HCT116 (cell line): Measurements from ENCODE around the gene ARL5B. TPM values are rescaled to one million over a fixed set of nuclear protein-coding genes. Genes with fewer than 3 reads are reported as not detected.
"Not testable (repeated sequence)": the region's sequence is repeated elsewhere in the genome, so short reads cannot be mapped to it uniquely, and the experiment has no call there.

ENCODE experiments used
- ATAC-seq: fragments of 200-7000 bp; cut with Tn5 transposase; 2 replicates; pipeline ENCODE4 v1.9.1; 2020; ENCODE audit warnings: mild to moderate bottlenecking, moderate library complexity
- BruUV-seq: library from RNA; stranded (reverse); fragments of 400-500 nt; replicated peaks from 2 replicates; lab custom pipeline; 2021; lab: Mats Ljungman, UMichigan
- CTCF ChIA-PET: fragments of 300-600 bp; sonication (Branson Sonifier 250); formaldehyde crosslinking; loops from one replicate; lab custom pipeline; 2021; ENCODE audit warnings: antibody characterized with exemption; lab: Charles Lee
- POLR2A ChIA-PET: fragments of 300-600, 350-600 bp; sonication (Branson Sonifier 250); formaldehyde crosslinking; loops from one replicate; lab custom pipeline; 2021; ENCODE audit warnings: antibody characterized with exemption; lab: Charles Lee
- RAD21 ChIA-PET, 2 experiments: fragments of 300-600 bp; sonication (Branson Sonifier 250); formaldehyde crosslinking; loops; one replicate each; lab custom pipeline; 2023; ENCODE audit warnings: low total read pairs in 2 of 2; ENCODE audit not compliant: uncharacterized antibody in 2 of 2, unreplicated experiment in 2 of 2, low non-redundant PET in 1 of 2; lab: Charles Lee
- DNase-seq: peaks from one replicate; pipeline ENCODE4 v3.0.0-alpha.2; 2010; ENCODE audit warnings: low read depth, low spot score
- H2AFZ ChIP-seq: fragments of 200-600 bp; shearing (Covaris generic), sonication (generic); 2 replicates; pipeline ENCODE4 v1.6.1; 2017; ENCODE audit warnings: low read depth, mixed run types, mixed read lengths, antibody characterized with exemption, low read length; ENCODE audit not compliant: poor library complexity, severe bottlenecking
- H3K27ac ChIP-seq: 2 replicates; pipeline ENCODE4 v1.5.1; 2012; ENCODE audit warnings: low read depth, low read length
- H3K27me3 ChIP-seq: fragments of 200-600 bp; sonication (generic); 2 replicates; pipeline ENCODE4 v1.6.1; 2016; ENCODE audit warnings: mixed run types, low read length, mixed read lengths; ENCODE audit not compliant: insufficient read depth
- H3K36me3 ChIP-seq, 2 experiments: fragments of 200-500 bp in 1 of 2; fragments of 200-600 bp in 1 of 2; sonication (Bioruptor generic) in 1 of 2; sonication (generic) in 1 of 2; 2 replicates each; pipeline versions ENCODE4 v1.5.1 to v1.6.1; 2014 to 2016; ENCODE audit warnings: low read length in 2 of 2, inconsistent platforms in 1 of 2, mixed read lengths in 1 of 2, mixed run types in 1 of 2; ENCODE audit not compliant: insufficient read depth in 2 of 2, control insufficient read depth in 1 of 2
- H3K4me1 ChIP-seq, 2 experiments: fragments of 200-600 bp in 1 of 2; sonication (generic) in 1 of 2; 2 replicates each; pipeline versions ENCODE4 v1.5.1 to v1.6.1; 2012 to 2017; ENCODE audit warnings: low read length in 2 of 2, inconsistent platforms in 1 of 2, mild to moderate bottlenecking in 1 of 2, mixed read lengths in 1 of 2, mixed run types in 1 of 2, moderate library complexity in 1 of 2; ENCODE audit not compliant: insufficient read depth in 2 of 2, control insufficient read depth in 1 of 2
- H3K4me2 ChIP-seq: fragments of 200-600 bp; sonication (generic); 2 replicates; pipeline ENCODE4 v1.6.1; 2017; ENCODE audit warnings: mixed run types, low read length, mixed read lengths
- H3K4me3 ChIP-seq, 2 experiments: fragments of 200-600 bp in 1 of 2; sonication (generic) in 1 of 2; replicated peaks in 1 of 2; 2 replicates each; pipeline ENCODE4 v1.5.1; 2011 to 2016; ENCODE audit warnings: low read length in 2 of 2, control low read depth in 1 of 2, low read depth in 1 of 2, mild to moderate bottlenecking in 1 of 2, mixed read lengths in 1 of 2, mixed run types in 1 of 2
- H3K79me2 ChIP-seq: fragments of 200-600 bp; sonication (generic); 2 replicates; pipeline ENCODE4 v1.6.1; 2017; ENCODE audit warnings: mild to moderate bottlenecking, mixed run types, low read length, moderate library complexity, mixed read lengths; ENCODE audit not compliant: insufficient read depth
- H3K9ac ChIP-seq: fragments of 200-600 bp; sonication (generic); 2 replicates; pipeline ENCODE4 v1.6.1; 2016; ENCODE audit warnings: low read length, mixed read lengths
- H3K9me2 ChIP-seq: fragments of 200-600 bp; sonication (generic), shearing (Covaris generic); 2 replicates; pipeline ENCODE4 v1.6.1; 2017; ENCODE audit warnings: mixed run types, mild to moderate bottlenecking, moderate library complexity; ENCODE audit not compliant: insufficient read depth
- H3K9me3 ChIP-seq, 2 experiments: fragments of 200-500 bp in 1 of 2; fragments of 200-600 bp in 1 of 2; sonication (Bioruptor generic) in 1 of 2; sonication (generic) in 1 of 2; 2 replicates each; pipeline ENCODE4 v1.6.1; 2014 to 2017; ENCODE audit warnings: low read length in 2 of 2, mixed read lengths in 2 of 2, inconsistent platforms in 1 of 2, low read depth in 1 of 2, mild to moderate bottlenecking in 1 of 2, mixed run types in 1 of 2, moderate library complexity in 1 of 2; ENCODE audit not compliant: control insufficient read depth in 1 of 2, insufficient read depth in 1 of 2
- H4K20me1 ChIP-seq: fragments of 200-600 bp; sonication (generic), shearing (Covaris generic); 2 replicates; pipeline ENCODE4 v1.6.1; 2017; ENCODE audit warnings: mixed run types, mild to moderate bottlenecking, moderate library complexity; ENCODE audit not compliant: insufficient read depth
- CTCF ChIP-seq, 3 experiments: fragments of 200-600 bp in 1 of 3; sonication (generic) in 1 of 3; IDR thresholded peaks in 2 of 3; conservative IDR thresholded peaks in 1 of 3; 2 replicates each; pipeline ENCODE4 v1.5.1; 2012 to 2017; ENCODE audit warnings: low read depth in 2 of 3, low read length in 2 of 3, antibody characterized with exemption in 1 of 3, borderline replicate concordance in 1 of 3, control low read depth in 1 of 3, mild to moderate bottlenecking in 1 of 3, mixed read lengths in 1 of 3, mixed run types in 1 of 3, moderate library complexity in 1 of 3; ENCODE audit not compliant: insufficient read depth in 1 of 3
- ELF1 ChIP-seq: IDR thresholded peaks from 2 replicates; pipeline ENCODE4 v1.6.1; 2012; ENCODE audit warnings: low read depth, borderline replicate concordance
- FOSL1 ChIP-seq: IDR thresholded peaks from 2 replicates; pipeline ENCODE4 v1.6.1; 2012; ENCODE audit warnings: low read depth
- JUND ChIP-seq: IDR thresholded peaks from 2 replicates; pipeline ENCODE4 v1.6.1; 2012
- POLR2AphosphoS5 ChIP-seq: IDR thresholded peaks from 2 replicates; pipeline ENCODE4 v1.6.1; 2011; ENCODE audit warnings: mild to moderate bottlenecking, low read depth, low read length, moderate library complexity
- RAD21 ChIP-seq: IDR thresholded peaks from 2 replicates; pipeline ENCODE4 v1.6.1; 2012; ENCODE audit warnings: low read depth, mild to moderate bottlenecking
- REST ChIP-seq: IDR thresholded peaks from 2 replicates; pipeline ENCODE4 v1.6.1; 2012; ENCODE audit warnings: low read depth
- TCF7L2 ChIP-seq: IDR thresholded peaks from 2 replicates; pipeline ENCODE4 v1.7.0; 2011; ENCODE audit warnings: borderline replicate concordance, inconsistent platforms; ENCODE audit not compliant: insufficient read depth, insufficient read length; ENCODE audit errors: extremely low read depth
- YY1 ChIP-seq: IDR thresholded peaks from 2 replicates; pipeline ENCODE4 v1.6.1; 2011; ENCODE audit warnings: low read length, low read depth, moderate library complexity, mild to moderate bottlenecking; ENCODE audit not compliant: insufficient replicate concordance; ENCODE audit errors: extremely low read depth
- ZBTB33 ChIP-seq: IDR thresholded peaks from 2 replicates; pipeline ENCODE4 v1.6.1; 2011; ENCODE audit warnings: mild to moderate bottlenecking, low read length, moderate library complexity; ENCODE audit not compliant: insufficient replicate concordance; ENCODE audit errors: extremely low read depth
- ZNF274 ChIP-seq: fragments of 200-500 bp; sonication (Bioruptor generic); IDR thresholded peaks from 2 replicates; pipeline ENCODE4 v1.6.1; 2014; ENCODE audit warnings: mild to moderate bottlenecking, low read depth, low read length, inconsistent platforms
- intact Hi-C: fragments of 100-400 bp; cut with micrococcal nuclease; formaldehyde crosslinking; loops from 2 replicates; pipeline ENCODE4 v1.10.0; 2022
- total RNA-seq: library from RNA; stranded (reverse); gene quantifications from one replicate; pipeline ENCODE4 v1.2.1, GENCODE V29; 2021; ENCODE audit not compliant: unreplicated experiment

ARL5B gene
- total RNA-seq, 1 experiment from 2014 or later = 21.1 TPM

DNA sequence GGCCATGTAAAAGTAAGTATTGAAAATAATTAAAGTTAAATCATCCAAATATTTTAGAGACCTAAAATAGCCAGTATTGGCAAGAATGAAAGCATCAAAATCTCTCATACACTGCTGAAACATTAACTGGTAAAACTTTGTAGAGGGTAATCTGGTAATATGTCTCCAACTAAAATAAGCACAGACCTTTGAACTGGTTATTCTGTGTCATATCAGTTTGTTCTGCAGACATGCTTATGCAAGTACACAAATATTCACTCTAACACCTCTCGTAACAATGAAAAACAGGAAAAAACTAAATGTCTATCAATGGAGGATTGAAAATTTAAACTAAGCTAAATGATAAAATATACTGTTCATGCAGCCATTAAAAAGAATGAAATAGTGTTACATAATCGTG, 19.5 kb upstream of the ARL5B start:
- RAD21 ChIA-PET = not testable (repeated sequence)

GRCh38 chr10:18647151-18647550, 12.1 kb upstream of the ARL5B start:
- Histone ChIP-seq H4K20me1 (no peaks in the 10 kb centered on the region), H3K4me3 (no peak overlapping the region), H3K9me3 (no peaks in the 10 kb centered on the region), H3K9me2 (no peaks in the 10 kb centered on the region), H3K27ac (no peak overlapping the region), H3K4me2 (no peak overlapping the region), H3K36me3 (peaks cover 3 to 4% of the 10 kb centered on the region in 2 experiments; a peak in 1 of 4 replicates), H3K4me1 (peaks cover 5 to 10% of the 10 kb centered on the region in 2 experiments; a peak in 3 of 4 replicates), H3K9ac (no peak overlapping the region), H2AFZ (no peak overlapping the region), H3K27me3 (no peaks in the 10 kb centered on the region), H3K79me2 (peaks cover 31% of the 10 kb centered on the region)
- DNase-seq = no peak
- intact Hi-C loops = no loop called here
- no peak for ATAC-seq
- ChIA-PET RAD21 (no interaction called here), CTCF (no interaction called here), POLR2A (no interaction called here)
- BruUV-seq = no TSS peak
- TF ChIP-seq CTCF (IDR thresholded peaks at IDR 0.05 in 2 of 3, conservative IDR thresholded peaks at IDR 0.05 in 1 of 3; ENCODE audit: borderline replicate concordance in 1 of 3, insufficient read depth in 1 of 3, low read depth in 2 of 3, low read length in 2 of 3) (no peak), RAD21 (no peak), FOSL1 (no peak), POLR2AphosphoS5 (no peak), ELF1 (no peak), ZNF274 (no peak), REST (no peak), JUND (no peak), ZBTB33 (no peak), TCF7L2 (no peak), YY1 (no peak)

More for the DNA sequence above, 19.5 kb upstream of the ARL5B start:
- H3K9me3 ChIP-seq, H2AFZ ChIP-seq, H4K20me1 ChIP-seq, intact Hi-C loops, CTCF ChIA-PET, H3K36me3 ChIP-seq, H3K27ac ChIP-seq, DNase-seq, ATAC-seq, BruUV-seq, H3K79me2 ChIP-seq, H3K4me1 ChIP-seq, H3K4me2 ChIP-seq, H3K4me3 ChIP-seq, POLR2A ChIA-PET, H3K9me2 ChIP-seq, H3K27me3 ChIP-seq, H3K9ac ChIP-seq: not testable (repeated sequence)
